ENCODE measurements around the gene SRSF5. TPM values are rescaled to one million over a fixed set of nuclear protein-coding genes. Genes with fewer than 3 reads are reported as not detected.
"Not testable (repeated sequence)": the region's sequence is repeated elsewhere in the genome, so short reads cannot be mapped to it uniquely, and the experiment has no call there.

The SRSF5 gene

DNA sequence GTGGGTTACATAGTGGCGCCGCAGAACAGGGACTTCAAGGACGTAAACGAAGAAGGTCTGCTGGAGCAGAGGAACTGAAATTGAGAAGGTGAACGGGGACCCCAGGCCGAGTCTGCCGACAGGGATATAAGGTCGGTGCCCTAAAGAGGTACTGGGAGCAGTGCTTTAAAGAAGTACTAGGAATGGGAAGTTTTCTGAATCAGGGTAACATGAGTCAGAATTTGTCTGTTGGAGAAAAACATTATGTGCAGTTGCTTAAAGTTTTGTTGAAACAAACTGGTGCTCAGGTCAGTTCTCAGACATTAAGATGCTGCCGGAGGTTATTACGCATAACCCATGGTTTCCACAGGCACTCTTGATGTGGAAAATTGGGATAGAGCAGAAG lies 44.9 kb downstream of the SRSF5 start:
- H3K9ac ChIP-seq (ENCODE audit: low read depth, low read length), result no peak overlapping the region
- H3K4me3 ChIP-seq (ENCODE audit: low read length), result no peak overlapping the region
- no peaks in the 10 kb centered on the region for H3K36me3 ChIP-seq (ENCODE audit: insufficient read depth, low read length)
- no peaks in the 10 kb centered on the region for H3K9me3 ChIP-seq (replicated peaks; ENCODE audit: low read length)
- H3K27me3 ChIP-seq (ENCODE audit: control insufficient read depth, insufficient read depth, low read length), result peaks cover 56% of the 10 kb centered on the region
- H3K4me2 ChIP-seq (ENCODE audit: low read length), result no peak overlapping the region
- H3K4me1 ChIP-seq (ENCODE audit: control insufficient read depth, insufficient read depth, low read length), result no peaks in the 10 kb centered on the region

DNA sequence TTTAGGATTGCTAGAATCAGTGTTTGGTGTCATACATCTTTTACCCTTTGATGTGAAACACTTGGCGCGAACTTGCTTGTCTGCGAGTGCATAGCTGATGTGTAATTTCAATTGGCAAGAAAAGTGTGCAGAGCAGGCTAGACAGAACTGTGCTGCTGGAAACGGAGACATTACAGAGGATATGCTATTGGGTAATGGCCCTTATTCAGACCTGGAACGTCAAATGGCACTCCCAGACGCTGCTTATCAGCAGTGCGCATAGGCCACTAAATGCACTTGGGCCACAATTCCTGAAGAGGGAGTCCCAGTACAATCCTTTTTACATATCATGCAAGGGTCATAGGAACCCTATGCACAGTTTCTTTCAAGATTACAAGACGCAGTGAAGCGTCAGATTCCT lies 45.8 kb downstream of the SRSF5 start:
- H3K36me3 ChIP-seq (ENCODE audit: insufficient read depth, low read length), result no peaks in the 10 kb centered on the region
- H3K27me3 ChIP-seq (ENCODE audit: control insufficient read depth, insufficient read depth, low read length), result peaks cover 62% of the 10 kb centered on the region
- no peak overlapping the region for H3K4me3 ChIP-seq (ENCODE audit: low read length)
- no peaks in the 10 kb centered on the region for H3K4me1 ChIP-seq (ENCODE audit: control insufficient read depth, insufficient read depth, low read length)
- no peak overlapping the region for H3K9ac ChIP-seq (ENCODE audit: low read depth, low read length)
- no peak overlapping the region for H3K4me2 ChIP-seq (ENCODE audit: low read length)
- no peaks in the 10 kb centered on the region for H3K9me3 ChIP-seq (replicated peaks; ENCODE audit: low read length)

DNA sequence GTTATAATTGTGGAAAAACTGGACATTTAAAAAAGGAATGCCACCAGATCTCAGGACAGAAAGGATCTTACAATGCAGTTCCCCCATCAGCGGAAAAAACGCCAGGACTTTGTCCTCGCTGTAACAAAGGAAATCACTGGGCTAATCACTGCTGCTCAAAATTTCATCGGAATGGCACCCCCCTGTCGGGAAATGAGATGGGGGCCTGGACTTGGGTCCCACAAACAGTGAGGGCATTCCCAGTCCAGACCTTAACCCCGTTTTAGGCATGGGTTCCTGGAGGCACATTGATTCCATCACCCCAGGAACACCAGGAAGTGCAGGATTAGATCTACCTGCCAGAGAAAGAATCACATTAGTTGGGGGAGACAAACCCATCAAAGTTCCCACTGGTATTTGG lies 46.4 kb downstream of the SRSF5 start:
- not testable (repeated sequence) for H3K9me3 ChIP-seq (replicated peaks; ENCODE audit: low read length); H3K4me3 ChIP-seq (ENCODE audit: low read length); H3K4me2 ChIP-seq (ENCODE audit: low read length); H3K9ac ChIP-seq (ENCODE audit: low read depth, low read length); H3K4me1 ChIP-seq (ENCODE audit: control insufficient read depth, insufficient read depth, low read length); H3K36me3 ChIP-seq (ENCODE audit: insufficient read depth, low read length)
- H3K27me3 ChIP-seq (ENCODE audit: control insufficient read depth, insufficient read depth, low read length), result peaks cover 57% of the 10 kb centered on the region

DNA sequence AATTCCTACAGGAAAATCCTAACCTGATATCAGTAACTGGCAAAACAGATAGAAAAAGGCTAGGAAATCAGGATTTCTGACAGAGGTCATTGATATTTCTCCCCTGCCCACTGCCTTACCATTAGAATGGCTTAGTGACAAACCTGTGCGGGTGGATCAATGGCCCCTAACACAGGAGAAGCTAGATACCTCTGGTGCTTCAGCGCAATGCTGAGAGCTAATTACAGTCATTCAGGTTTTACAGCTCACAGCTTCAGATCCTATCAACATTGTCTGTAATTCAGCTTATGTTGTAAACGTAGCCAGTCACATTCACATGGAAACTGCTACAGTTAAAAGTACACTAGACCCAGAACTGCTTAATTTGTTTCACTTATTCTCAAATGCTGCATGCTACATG lies 47.5 kb downstream of the SRSF5 start:
- Histone ChIP-seq H3K4me3 (ENCODE audit: low read length) (no peak overlapping the region), H3K4me2 (ENCODE audit: low read length) (no peak overlapping the region), H3K9me3 (replicated peaks; ENCODE audit: low read length) (no peaks in the 10 kb centered on the region), H3K27me3 (ENCODE audit: control insufficient read depth, insufficient read depth, low read length) (peaks cover 59% of the 10 kb centered on the region), H3K4me1 (ENCODE audit: control insufficient read depth, insufficient read depth, low read length) (no peaks in the 10 kb centered on the region), H3K36me3 (ENCODE audit: insufficient read depth, low read length) (no peaks in the 10 kb centered on the region), H3K9ac (ENCODE audit: low read depth, low read length) (no peak overlapping the region)

DNA sequence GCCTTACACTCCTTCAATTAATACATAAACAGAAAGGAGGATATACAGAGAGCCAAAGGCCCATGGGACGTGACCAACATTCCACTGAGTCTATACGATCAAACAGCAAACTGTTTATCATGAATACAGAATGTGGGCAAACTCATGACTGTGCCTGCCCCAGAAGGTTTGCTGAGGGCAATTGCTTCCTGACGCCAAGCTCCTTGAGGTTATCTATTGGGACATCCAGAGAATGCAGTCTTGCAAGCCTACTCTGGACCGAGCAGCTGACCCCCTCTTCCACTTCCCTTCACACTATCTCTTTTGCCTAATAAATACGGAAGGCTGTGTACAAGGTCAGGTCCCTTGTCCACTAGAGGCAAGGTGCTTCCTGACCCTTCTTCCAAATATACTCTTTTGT lies 48.6 kb downstream of the SRSF5 start:
- Histone ChIP-seq H3K4me1 (ENCODE audit: control insufficient read depth, insufficient read depth, low read length) (no peaks in the 10 kb centered on the region), H3K9me3 (replicated peaks; ENCODE audit: low read length) (no peaks in the 10 kb centered on the region), H3K9ac (ENCODE audit: low read depth, low read length) (no peak overlapping the region), H3K36me3 (ENCODE audit: insufficient read depth, low read length) (no peaks in the 10 kb centered on the region), H3K4me3 (ENCODE audit: low read length) (no peak overlapping the region), H3K4me2 (ENCODE audit: low read length) (no peak overlapping the region), H3K27me3 (ENCODE audit: control insufficient read depth, insufficient read depth, low read length) (peaks cover 63% of the 10 kb centered on the region)

DNA sequence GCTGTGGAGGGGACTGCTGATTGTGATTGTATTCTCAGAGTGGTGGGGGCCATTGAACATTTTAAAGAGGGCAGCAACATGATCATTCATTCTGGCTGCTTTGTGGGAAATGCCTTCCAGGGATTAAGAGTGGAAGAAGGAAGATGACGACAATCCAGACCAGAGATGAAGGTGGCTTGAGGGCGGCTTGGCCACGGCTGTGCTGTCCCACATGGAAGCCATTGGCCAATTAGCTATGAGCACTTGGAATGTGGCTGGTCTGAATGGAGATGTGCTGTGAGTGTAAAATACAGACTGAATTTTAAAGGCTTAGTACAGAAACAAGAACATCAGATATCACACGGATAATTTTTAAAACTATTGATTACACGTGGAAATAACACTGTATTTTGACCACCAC lies 49.3 kb downstream of the SRSF5 start:
- Histone ChIP-seq H3K4me3 (ENCODE audit: low read length) (no peak overlapping the region), H3K9ac (ENCODE audit: low read depth, low read length) (no peak overlapping the region), H3K27me3 (ENCODE audit: control insufficient read depth, insufficient read depth, low read length) (peaks cover 58% of the 10 kb centered on the region), H3K4me2 (ENCODE audit: low read length) (no peak overlapping the region), H3K36me3 (ENCODE audit: insufficient read depth, low read length) (no peaks in the 10 kb centered on the region), H3K4me1 (ENCODE audit: control insufficient read depth, insufficient read depth, low read length) (no peaks in the 10 kb centered on the region), H3K9me3 (replicated peaks; ENCODE audit: low read length) (no peaks in the 10 kb centered on the region)

DNA sequence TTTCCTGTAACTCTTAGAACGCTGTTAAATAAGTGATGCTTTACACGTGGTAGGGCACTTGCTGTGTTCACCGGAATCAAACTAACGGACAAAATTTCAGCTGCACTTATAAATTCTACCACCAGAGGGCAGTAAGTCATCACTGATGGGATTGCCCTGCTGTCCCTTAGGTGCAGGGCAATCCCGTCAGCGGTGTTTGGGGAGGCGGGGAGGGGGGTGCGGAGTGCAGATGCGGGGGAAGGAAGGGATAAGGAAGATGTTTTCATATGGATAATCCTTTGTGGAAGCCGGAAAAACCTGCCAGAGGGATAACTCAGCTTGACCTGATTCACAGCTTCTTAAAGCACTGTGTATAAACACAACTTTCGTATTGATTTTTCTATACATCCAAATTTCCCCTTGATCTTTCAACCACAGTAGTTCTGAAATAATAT lies 51.8 kb downstream of the SRSF5 start:
- Histone ChIP-seq H3K9ac (ENCODE audit: low read depth, low read length) (no peak overlapping the region), H3K9me3 (replicated peaks; ENCODE audit: low read length) (no peaks in the 10 kb centered on the region), H3K4me3 (ENCODE audit: low read length) (no peak overlapping the region), H3K27me3 (ENCODE audit: control insufficient read depth, insufficient read depth, low read length) (peaks cover 41% of the 10 kb centered on the region), H3K36me3 (ENCODE audit: insufficient read depth, low read length) (no peaks in the 10 kb centered on the region), H3K4me1 (ENCODE audit: control insufficient read depth, insufficient read depth, low read length) (no peaks in the 10 kb centered on the region), H3K4me2 (ENCODE audit: low read length) (no peak overlapping the region)

DNA sequence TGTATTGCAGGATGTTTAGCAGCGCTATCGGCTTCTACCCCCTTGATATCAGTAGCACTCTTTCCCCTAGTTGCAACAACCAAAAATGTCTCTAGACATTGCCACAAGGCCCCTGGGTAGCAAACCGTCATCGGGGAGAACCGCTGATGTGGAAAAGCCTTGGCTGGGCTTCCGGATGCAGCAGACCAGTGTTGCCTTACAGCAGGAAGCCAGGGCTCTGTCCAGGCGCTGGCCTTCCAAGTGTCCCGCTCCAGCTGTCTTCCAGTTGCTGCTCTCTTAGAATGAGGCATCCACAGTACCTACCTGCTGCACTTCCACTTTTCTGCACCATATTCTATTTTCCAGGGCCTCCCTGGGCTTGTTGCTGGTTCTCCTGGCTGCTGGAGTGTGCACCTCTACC lies 52.7 kb downstream of the SRSF5 start:
- H3K9me3 ChIP-seq (replicated peaks; ENCODE audit: low read length), result no peaks in the 10 kb centered on the region
- no peaks in the 10 kb centered on the region for H3K36me3 ChIP-seq (ENCODE audit: insufficient read depth, low read length)
- H3K4me1 ChIP-seq (ENCODE audit: control insufficient read depth, insufficient read depth, low read length), result no peaks in the 10 kb centered on the region
- no peak overlapping the region for H3K4me3 ChIP-seq (ENCODE audit: low read length)
- H3K27me3 ChIP-seq (ENCODE audit: control insufficient read depth, insufficient read depth, low read length), result peaks cover 34% of the 10 kb centered on the region
- H3K9ac ChIP-seq (ENCODE audit: low read depth, low read length), result no peak overlapping the region
- no peak overlapping the region for H3K4me2 ChIP-seq (ENCODE audit: low read length)

DNA sequence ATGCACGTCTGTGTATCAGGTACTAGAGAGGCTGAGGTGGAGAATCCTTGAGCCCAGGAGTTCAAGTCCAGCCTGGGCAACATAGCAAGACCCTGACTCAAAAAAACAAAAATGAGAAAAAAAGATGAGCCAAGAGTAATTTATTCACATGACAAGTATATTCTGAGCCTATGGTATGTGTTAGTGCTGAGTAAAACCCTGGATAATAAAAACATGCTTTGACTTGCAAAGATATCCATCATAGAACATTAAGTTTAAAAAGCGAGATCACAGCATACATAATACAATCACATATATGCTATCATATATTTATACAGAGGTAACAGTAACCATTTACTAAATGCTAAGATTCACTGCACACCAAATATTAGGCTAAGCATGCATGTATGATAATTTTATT lies 54.0 kb downstream of the SRSF5 start:
- Histone ChIP-seq H3K9me3 (replicated peaks; ENCODE audit: low read length) (no peaks in the 10 kb centered on the region), H3K36me3 (ENCODE audit: insufficient read depth, low read length) (no peaks in the 10 kb centered on the region), H3K27me3 (ENCODE audit: control insufficient read depth, insufficient read depth, low read length) (peaks cover 20% of the 10 kb centered on the region), H3K4me1 (ENCODE audit: control insufficient read depth, insufficient read depth, low read length) (no peaks in the 10 kb centered on the region), H3K4me3 (ENCODE audit: low read length) (no peak overlapping the region), H3K9ac (ENCODE audit: low read depth, low read length) (no peak overlapping the region), H3K4me2 (ENCODE audit: low read length) (no peak overlapping the region)

Small RNAs within 50 kb of the gene (small RNA-seq; reads per million reads assigned to genes)
- gene RF00614, result not detected

All from skeletal muscle satellite cell (primary cell).